HEK293T (cell line): ENCODE measurements around the gene POMP.

Source experiments
- CTCF ChIA-PET: fragments of 350-600 bp; formaldehyde crosslinking; extraction: SDS; loops from one replicate; lab custom pipeline; 2021; ENCODE audit warnings: antibody characterized with exemption, inconsistent platforms; lab: Yijun Ruan, JAX
- POLR2A ChIA-PET: fragments of 350-600 bp; formaldehyde crosslinking; extraction: SDS; loops from one replicate; lab custom pipeline; 2020; ENCODE audit warnings: antibody characterized with exemption, inconsistent platforms; lab: Yijun Ruan, JAX
- DNase-seq: peaks from one replicate; pipeline ENCODE4 v3.0.0; 2012; ENCODE audit warnings: mixed read lengths; ENCODE audit errors: extremely low spot score
- ARNT ChIP-seq: fragments of 450-650 bp; IDR thresholded peaks from 2 replicates; pipeline ENCODE4 v1.6.1; 2017; ENCODE audit warnings: mild to moderate bottlenecking
- BHLHE40 ChIP-seq: fragments of 450-650 bp; IDR thresholded peaks from 2 replicates; pipeline ENCODE4 v1.6.1; 2016; ENCODE audit warnings: mild to moderate bottlenecking, moderate library complexity, borderline replicate concordance
- CTBP1 ChIP-seq: fragments of 450-650 bp; IDR thresholded peaks from 2 replicates; pipeline ENCODE4 v1.6.1; 2016; ENCODE audit warnings: borderline replicate concordance
- ELF4 ChIP-seq: fragments of 450-650 bp; IDR thresholded peaks from 2 replicates; pipeline ENCODE4 v1.6.1; 2017; ENCODE audit warnings: antibody characterized with exemption
- FOXA1 ChIP-seq: fragments of 450-650 bp; IDR thresholded peaks from 2 replicates; pipeline ENCODE4 v1.6.1; 2016; ENCODE audit warnings: mild to moderate bottlenecking
- FOXK2 ChIP-seq: fragments of 450-650 bp; IDR thresholded peaks from 2 replicates; pipeline ENCODE4 v1.6.1; 2016; ENCODE audit warnings: mild to moderate bottlenecking
- FOXM1 ChIP-seq: fragments of 450-650 bp; IDR thresholded peaks from 2 replicates; pipeline ENCODE4 v1.6.1; 2017; ENCODE audit warnings: mild to moderate bottlenecking, borderline replicate concordance
- HDGF ChIP-seq: fragments of 450-650 bp; IDR thresholded peaks from 2 replicates; pipeline ENCODE4 v1.6.1; 2017; ENCODE audit warnings: antibody characterized with exemption, borderline replicate concordance
- L3MBTL2 ChIP-seq: fragments of 450-650 bp; conservative IDR thresholded peaks from 2 replicates; pipeline ENCODE4 v1.6.1; 2016; ENCODE audit warnings: mild to moderate bottlenecking
- LEF1 ChIP-seq: fragments of 450-650 bp; IDR thresholded peaks from 2 replicates; pipeline ENCODE4 v1.6.1; 2017; ENCODE audit warnings: mild to moderate bottlenecking, borderline replicate concordance
- NFRKB ChIP-seq: fragments of 450-650 bp; IDR thresholded peaks from 2 replicates; pipeline ENCODE4 v1.6.1; 2016; ENCODE audit warnings: mild to moderate bottlenecking, moderate library complexity
- SP1 ChIP-seq: fragments of 450-650 bp; IDR thresholded peaks from 2 replicates; pipeline ENCODE4 v1.6.1; 2017
- SUZ12 ChIP-seq: fragments of 450-650 bp; IDR thresholded peaks from 2 replicates; pipeline ENCODE4 v1.6.1; 2016; ENCODE audit warnings: mild to moderate bottlenecking
- TARDBP ChIP-seq: fragments of 450-650 bp; IDR thresholded peaks from 2 replicates; pipeline ENCODE4 v1.6.1; 2016
- ZNF384 ChIP-seq: fragments of 450-650 bp; IDR thresholded peaks from 2 replicates; pipeline ENCODE4 v1.6.1; 2016
- TF ChIP-seq, protein P1 (sequence below): fragments of 450-650 bp; IDR thresholded peaks from 2 replicates; pipeline ENCODE4 v1.6.1; 2016

Gene POMP

DNA sequence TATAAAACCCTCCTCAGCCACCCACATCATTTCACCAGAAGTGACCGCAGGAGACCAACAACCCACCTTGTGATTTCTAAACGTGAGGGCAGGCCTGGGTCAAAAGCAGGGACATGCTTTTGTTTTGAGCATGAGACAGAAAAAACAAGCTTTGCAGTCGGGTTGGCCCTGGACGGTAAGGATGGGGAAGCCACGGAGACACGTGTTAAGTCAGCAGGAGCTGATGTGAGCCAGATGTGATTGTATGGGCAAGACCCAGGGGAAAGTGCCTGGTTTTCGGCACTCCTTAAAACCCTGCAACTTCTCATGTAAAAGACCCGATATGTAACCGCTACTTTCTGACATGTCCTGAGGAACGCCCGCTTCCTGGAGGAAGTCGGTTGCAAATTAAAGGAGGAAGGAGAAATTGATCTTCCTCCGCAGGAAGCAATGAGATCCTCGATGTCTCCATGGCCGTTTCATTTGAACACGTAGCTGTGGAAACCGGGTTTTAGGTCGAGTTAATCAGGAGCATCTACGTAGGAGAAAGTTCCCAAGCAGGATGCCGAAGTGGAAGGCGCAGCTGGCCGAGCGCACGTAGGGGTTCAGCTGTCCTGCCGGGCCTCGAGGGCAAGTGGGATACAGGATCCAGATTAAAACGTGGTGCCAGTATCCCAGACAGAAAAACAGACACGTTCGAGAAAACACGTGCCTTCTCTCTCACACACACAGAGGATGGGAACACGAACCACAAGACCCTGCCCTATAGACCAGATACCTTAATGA is 40.5 kb upstream of the POMP start:
- CTCF ChIA-PET: no interaction called here
- TF ChIP-seq FOXM1 (no peak), FOXK2 (no peak), ARNT (no peak)
- DNase-seq: no peak
- POLR2A ChIA-PET: no interaction called here

- ChIA-PET CTCF (no interaction called here), POLR2A (no interaction called here)
- no peak for TF ChIP-seq FOXK2
- TF ChIP-seq CTBP1: no peak
- no peak for TF ChIP-seq ZNF384
- no peak for TF ChIP-seq ARNT
- no peak for TF ChIP-seq ELF4
- no peak for TF ChIP-seq FOXA1
- no peak for TF ChIP-seq SUZ12
- TF ChIP-seq NFRKB: no peak
- TF ChIP-seq L3MBTL2: no peak
- TF ChIP-seq, protein P1, sequence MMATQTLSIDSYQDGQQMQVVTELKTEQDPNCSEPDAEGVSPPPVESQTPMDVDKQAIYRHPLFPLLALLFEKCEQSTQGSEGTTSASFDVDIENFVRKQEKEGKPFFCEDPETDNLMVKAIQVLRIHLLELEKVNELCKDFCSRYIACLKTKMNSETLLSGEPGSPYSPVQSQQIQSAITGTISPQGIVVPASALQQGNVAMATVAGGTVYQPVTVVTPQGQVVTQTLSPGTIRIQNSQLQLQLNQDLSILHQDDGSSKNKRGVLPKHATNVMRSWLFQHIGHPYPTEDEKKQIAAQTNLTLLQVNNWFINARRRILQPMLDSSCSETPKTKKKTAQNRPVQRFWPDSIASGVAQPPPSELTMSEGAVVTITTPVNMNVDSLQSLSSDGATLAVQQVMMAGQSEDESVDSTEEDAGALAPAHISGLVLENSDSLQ: no peak
- TF ChIP-seq TARDBP: no peak
- TF ChIP-seq SP1: no peak
- TF ChIP-seq FOXM1: no peak
- no peak for TF ChIP-seq BHLHE40
- TF ChIP-seq HDGF: no peak
- no peak for TF ChIP-seq LEF1
- no peak for DNase-seq
Measured at GRCh38 chr13:28620011-28620830, 38.7 kb upstream of the POMP start.

GRCh38 chr13:28621449-28621848 is 37.5 kb upstream of the POMP start:
- POLR2A ChIA-PET: no interaction called here
- DNase-seq: no peak
- TF ChIP-seq NFRKB (no peak), ZNF384 (no peak), FOXM1 (no peak), LEF1 (no peak), L3MBTL2 (no peak), SP1 (no peak), ARNT (no peak)
- TF ChIP-seq, protein P1: no peak
- CTCF ChIA-PET: no interaction called here

- CTCF ChIA-PET: no interaction called here
- POLR2A ChIA-PET: no interaction called here
- DNase-seq: no peak
- TF ChIP-seq, protein P1: no peak
Measured at GRCh38 chr13:28622286-28622685, 36.6 kb upstream of the POMP start.

GRCh38 chr13:28623782-28624706 is 34.9 kb upstream of the POMP start:
- DNase-seq: no peak
- TF ChIP-seq NFRKB (no peak), ELF4 (no peak), CTBP1 (no peak), SUZ12 (no peak), TARDBP (no peak), BHLHE40 (no peak), FOXA1 (no peak), ARNT (no peak), FOXK2 (no peak), HDGF (no peak), L3MBTL2 (no peak), FOXM1 (no peak), LEF1 (no peak), ZNF384 (no peak), SP1 (no peak)
- TF ChIP-seq, protein P1: no peak
- POLR2A ChIA-PET: no interaction called here
- CTCF ChIA-PET: no interaction called here
